ENCODE data around the gene ITGB3BP. TPM values are rescaled to one million over a fixed set of nuclear protein-coding genes. Genes with fewer than 3 reads are reported as not detected.

Gene ITGB3BP
- total RNA-seq, 1 experiment from 2014 or later, result 51.5 TPM

Small RNAs within 50 kb of the gene (small RNA-seq; reads per million reads assigned to genes)
- gene RF02105, result 0 reads per million in 2 experiments
- gene RF02106, result 0 reads per million in 2 experiments
- 0 reads per million in 2 experiments for gene RF02107
- gene RF02108, result 0 reads per million in 2 experiments
- gene RF02109, result 0 reads per million in 2 experiments
- 0 reads per million in 2 experiments for gene RF02110
- 0 to 0.14 reads per million in 2 experiments for gene RN7SL488P
- 0 reads per million in 2 experiments for gene RNU7-123P

Other genes with a start within 250 kb of the ITGB3BP start
- 3.2 and 3.7 TPM in 2 replicates for gene FOXD3, start 200.7 kb downstream of the ITGB3BP start, total RNA-seq (2014; rRNA removed; shearing (Covaris generic))
- 38.8 and 39.0 TPM in 2 replicates for gene ALG6, start 155.6 kb downstream of the ITGB3BP start, total RNA-seq (2014; rRNA removed; shearing (Covaris generic))
- 6.5 and 9.6 TPM in 2 replicates for gene EFCAB7, start 300 bp upstream of the ITGB3BP start, total RNA-seq (2014; rRNA removed; shearing (Covaris generic))
- 79.5 and 79.8 TPM in 2 replicates for gene PGM1, start 70.2 kb upstream of the ITGB3BP start, total RNA-seq (2014; rRNA removed; shearing (Covaris generic))